ENCODE measurements around the gene RPS6KA5.

Gene RPS6KA5

DNA sequence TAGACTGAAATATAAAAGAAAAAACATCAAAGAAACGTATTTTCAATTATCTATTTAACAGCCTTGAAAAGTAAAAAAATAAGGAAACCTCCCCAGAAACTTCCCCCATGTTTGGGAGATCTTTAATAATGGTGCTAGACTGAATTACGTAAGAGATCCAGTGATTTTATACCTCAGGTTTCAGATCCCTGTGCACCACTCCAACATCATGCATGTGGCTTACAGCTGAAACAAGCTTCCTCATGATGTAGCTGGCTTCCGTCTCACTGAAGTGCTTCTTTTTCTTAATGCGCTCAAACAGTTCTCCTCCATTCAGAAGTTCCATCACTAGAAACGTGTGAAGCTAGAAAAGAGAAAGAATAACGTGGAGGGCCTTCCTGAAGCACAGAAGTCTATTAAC, 166.2 kb downstream of the RPS6KA5 start:
- TF ChIP-seq, protein P1, sequence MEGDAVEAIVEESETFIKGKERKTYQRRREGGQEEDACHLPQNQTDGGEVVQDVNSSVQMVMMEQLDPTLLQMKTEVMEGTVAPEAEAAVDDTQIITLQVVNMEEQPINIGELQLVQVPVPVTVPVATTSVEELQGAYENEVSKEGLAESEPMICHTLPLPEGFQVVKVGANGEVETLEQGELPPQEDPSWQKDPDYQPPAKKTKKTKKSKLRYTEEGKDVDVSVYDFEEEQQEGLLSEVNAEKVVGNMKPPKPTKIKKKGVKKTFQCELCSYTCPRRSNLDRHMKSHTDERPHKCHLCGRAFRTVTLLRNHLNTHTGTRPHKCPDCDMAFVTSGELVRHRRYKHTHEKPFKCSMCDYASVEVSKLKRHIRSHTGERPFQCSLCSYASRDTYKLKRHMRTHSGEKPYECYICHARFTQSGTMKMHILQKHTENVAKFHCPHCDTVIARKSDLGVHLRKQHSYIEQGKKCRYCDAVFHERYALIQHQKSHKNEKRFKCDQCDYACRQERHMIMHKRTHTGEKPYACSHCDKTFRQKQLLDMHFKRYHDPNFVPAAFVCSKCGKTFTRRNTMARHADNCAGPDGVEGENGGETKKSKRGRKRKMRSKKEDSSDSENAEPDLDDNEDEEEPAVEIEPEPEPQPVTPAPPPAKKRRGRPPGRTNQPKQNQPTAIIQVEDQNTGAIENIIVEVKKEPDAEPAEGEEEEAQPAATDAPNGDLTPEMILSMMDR (IDR thresholded peaks at IDR 0.05; ENCODE audit: low read length), result no peak
- no peak for TF ChIP-seq EZH2 (IDR thresholded peaks at IDR 0.05; ENCODE audit: borderline replicate concordance, low read length)
- Histone ChIP-seq H3K9me3 (ENCODE audit: low read length) (no peaks in the 10 kb centered on the region), H3K4me2 (ENCODE audit: low read length) (no peak overlapping the region), H3K27ac (ENCODE audit: low read depth, low read length, poor library complexity, severe bottlenecking) (no peak overlapping the region), H4K20me1 (ENCODE audit: insufficient read depth, low read length) (no peaks in the 10 kb centered on the region), H3K27me3 (ENCODE audit: insufficient read depth, low read length) (no peaks in the 10 kb centered on the region), H3K9me2 (ENCODE audit: low read depth, low read length) (no peaks in the 10 kb centered on the region; the same call in 1 of the 2 replicates), H3K79me2 (ENCODE audit: insufficient read depth, low read length) (no peaks in the 10 kb centered on the region), H3K36me3 (ENCODE audit: insufficient read depth, low read length) (no peaks in the 10 kb centered on the region; the same call in 1 of the 2 replicates), H2AFZ (ENCODE audit: low read length) (no peak overlapping the region), H3K4me1 (ENCODE audit: insufficient read depth, low read length, severe bottlenecking) (no peaks in the 10 kb centered on the region), H3F3A (ENCODE audit: insufficient read depth, low read length) (no peaks in the 10 kb centered on the region), H3K9ac (ENCODE audit: low read length) (no peak overlapping the region), H3K4me3 (ENCODE audit: low read depth, low read length, poor library complexity, severe bottlenecking) (no peak overlapping the region)

DNA sequence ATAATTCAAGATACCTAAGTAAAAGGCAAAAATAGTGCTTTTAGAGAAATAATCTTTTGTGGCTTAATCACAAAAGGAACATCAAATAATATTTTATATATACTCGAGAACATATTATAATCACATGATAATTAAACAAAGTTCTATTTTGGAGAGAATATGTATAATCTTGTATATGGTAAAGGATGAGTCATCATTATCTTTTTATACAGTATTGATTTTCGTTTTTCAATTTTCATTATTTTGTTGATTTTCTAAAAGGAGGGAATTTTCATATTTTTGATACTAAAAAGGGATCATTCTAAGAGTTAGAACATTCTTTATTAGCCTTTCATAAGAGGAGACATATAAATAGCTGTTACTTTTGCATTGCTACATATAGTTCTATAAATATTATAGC, 166.9 kb downstream of the RPS6KA5 start:
- H3K9ac ChIP-seq (ENCODE audit: low read length), result no peak overlapping the region
- no peaks in the 10 kb centered on the region for H3K79me2 ChIP-seq (ENCODE audit: insufficient read depth, low read length)

DNA sequence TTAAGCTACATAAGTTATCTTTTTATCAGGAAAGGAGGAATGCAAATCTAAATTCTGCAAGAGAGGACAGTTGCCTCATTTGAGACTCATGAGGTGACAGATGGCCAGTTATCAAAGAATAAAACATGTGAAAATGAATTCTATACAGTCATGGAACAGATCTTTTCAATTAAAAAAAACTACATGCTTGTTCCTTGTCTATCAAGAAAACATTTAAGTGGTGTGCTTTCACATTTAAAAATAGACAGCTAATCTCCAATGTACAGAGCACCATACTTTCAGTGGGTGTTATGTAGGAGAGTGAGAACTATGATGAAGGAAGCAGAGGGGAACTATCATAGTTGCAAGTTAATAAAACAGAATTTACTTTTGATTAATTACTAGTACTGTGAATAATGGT, 167.5 kb downstream of the RPS6KA5 start:
- Histone ChIP-seq H3K27ac (ENCODE audit: low read depth, low read length, poor library complexity, severe bottlenecking) (no peak overlapping the region), H3K9me2 (ENCODE audit: low read depth, low read length) (no peaks in the 10 kb centered on the region; the same call in 1 of the 2 replicates), H3K27me3 (ENCODE audit: insufficient read depth, low read length) (no peaks in the 10 kb centered on the region), H3K4me2 (ENCODE audit: low read length) (no peak overlapping the region), H3K9ac (ENCODE audit: low read length) (no peak overlapping the region), H3K4me3 (ENCODE audit: low read depth, low read length, poor library complexity, severe bottlenecking) (no peak overlapping the region), H4K20me1 (ENCODE audit: insufficient read depth, low read length) (no peaks in the 10 kb centered on the region), H3K9me3 (ENCODE audit: low read length) (no peaks in the 10 kb centered on the region), H3F3A (ENCODE audit: insufficient read depth, low read length) (no peaks in the 10 kb centered on the region), H2AFZ (ENCODE audit: low read length) (no peak overlapping the region), H3K36me3 (ENCODE audit: insufficient read depth, low read length) (no peaks in the 10 kb centered on the region; the same call in 1 of the 2 replicates), H3K4me1 (ENCODE audit: insufficient read depth, low read length, severe bottlenecking) (no peaks in the 10 kb centered on the region), H3K79me2 (ENCODE audit: insufficient read depth, low read length) (no peaks in the 10 kb centered on the region)
- TF ChIP-seq EZH2 (IDR thresholded peaks at IDR 0.05; ENCODE audit: borderline replicate concordance, low read length), result no peak
- TF ChIP-seq, protein P1 (IDR thresholded peaks at IDR 0.05; ENCODE audit: low read length), result no peak

More for the DNA sequence above, 166.9 kb downstream of the RPS6KA5 start:
- no peaks in the 10 kb centered on the region for H3F3A ChIP-seq (ENCODE audit: insufficient read depth, low read length)
- H3K4me2 ChIP-seq (ENCODE audit: low read length), result no peak overlapping the region
- no peak overlapping the region for H2AFZ ChIP-seq (ENCODE audit: low read length)
- no peaks in the 10 kb centered on the region for H4K20me1 ChIP-seq (ENCODE audit: insufficient read depth, low read length)
- no peak overlapping the region for H3K4me3 ChIP-seq (ENCODE audit: low read depth, low read length, poor library complexity, severe bottlenecking)
- no peaks in the 10 kb centered on the region; the same call in 1 of the 2 replicates for H3K9me2 ChIP-seq (ENCODE audit: low read depth, low read length)
- no peak overlapping the region for H3K27ac ChIP-seq (ENCODE audit: low read depth, low read length, poor library complexity, severe bottlenecking)
- no peaks in the 10 kb centered on the region for H3K9me3 ChIP-seq (ENCODE audit: low read length)
- no peaks in the 10 kb centered on the region for H3K4me1 ChIP-seq (ENCODE audit: insufficient read depth, low read length, severe bottlenecking)
- H3K36me3 ChIP-seq (ENCODE audit: insufficient read depth, low read length), result no peaks in the 10 kb centered on the region; the same call in 1 of the 2 replicates
- TF ChIP-seq, protein P1 (IDR thresholded peaks at IDR 0.05; ENCODE audit: low read length), result no peak
- TF ChIP-seq EZH2 (IDR thresholded peaks at IDR 0.05; ENCODE audit: borderline replicate concordance, low read length), result no peak
- H3K27me3 ChIP-seq (ENCODE audit: insufficient read depth, low read length), result no peaks in the 10 kb centered on the region
